Measurements from ENCODE around the gene NRCAM.

NRCAM gene

DNA sequence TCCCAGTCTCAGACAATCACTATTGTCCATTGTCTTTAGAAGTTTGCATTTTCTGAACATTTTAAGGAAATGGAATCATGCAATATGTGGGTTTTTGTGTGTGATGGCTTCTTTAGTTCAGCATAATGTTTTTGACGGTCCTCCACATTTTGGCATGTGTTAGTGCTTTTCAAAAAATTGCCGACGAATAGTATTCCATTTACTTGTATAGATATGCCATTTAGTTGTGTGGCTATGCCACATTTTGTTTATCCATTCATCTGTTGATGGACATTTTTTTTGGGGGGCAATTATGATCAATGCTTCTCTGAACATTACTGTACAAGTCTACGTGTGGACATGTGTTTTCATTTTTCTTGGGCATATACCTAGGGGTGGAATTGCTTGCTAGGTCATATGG is 314.1 kb downstream of the NRCAM start:
- H3K4me3 ChIP-seq (ENCODE audit: low read depth, low read length): no peak overlapping the region
- TF ChIP-seq, protein P1, sequence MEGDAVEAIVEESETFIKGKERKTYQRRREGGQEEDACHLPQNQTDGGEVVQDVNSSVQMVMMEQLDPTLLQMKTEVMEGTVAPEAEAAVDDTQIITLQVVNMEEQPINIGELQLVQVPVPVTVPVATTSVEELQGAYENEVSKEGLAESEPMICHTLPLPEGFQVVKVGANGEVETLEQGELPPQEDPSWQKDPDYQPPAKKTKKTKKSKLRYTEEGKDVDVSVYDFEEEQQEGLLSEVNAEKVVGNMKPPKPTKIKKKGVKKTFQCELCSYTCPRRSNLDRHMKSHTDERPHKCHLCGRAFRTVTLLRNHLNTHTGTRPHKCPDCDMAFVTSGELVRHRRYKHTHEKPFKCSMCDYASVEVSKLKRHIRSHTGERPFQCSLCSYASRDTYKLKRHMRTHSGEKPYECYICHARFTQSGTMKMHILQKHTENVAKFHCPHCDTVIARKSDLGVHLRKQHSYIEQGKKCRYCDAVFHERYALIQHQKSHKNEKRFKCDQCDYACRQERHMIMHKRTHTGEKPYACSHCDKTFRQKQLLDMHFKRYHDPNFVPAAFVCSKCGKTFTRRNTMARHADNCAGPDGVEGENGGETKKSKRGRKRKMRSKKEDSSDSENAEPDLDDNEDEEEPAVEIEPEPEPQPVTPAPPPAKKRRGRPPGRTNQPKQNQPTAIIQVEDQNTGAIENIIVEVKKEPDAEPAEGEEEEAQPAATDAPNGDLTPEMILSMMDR (conservative IDR thresholded peaks at IDR 0.05; ENCODE audit: low read depth, low read length): no peak
- DNase-seq (ENCODE audit: low read depth): no peak

DNA sequence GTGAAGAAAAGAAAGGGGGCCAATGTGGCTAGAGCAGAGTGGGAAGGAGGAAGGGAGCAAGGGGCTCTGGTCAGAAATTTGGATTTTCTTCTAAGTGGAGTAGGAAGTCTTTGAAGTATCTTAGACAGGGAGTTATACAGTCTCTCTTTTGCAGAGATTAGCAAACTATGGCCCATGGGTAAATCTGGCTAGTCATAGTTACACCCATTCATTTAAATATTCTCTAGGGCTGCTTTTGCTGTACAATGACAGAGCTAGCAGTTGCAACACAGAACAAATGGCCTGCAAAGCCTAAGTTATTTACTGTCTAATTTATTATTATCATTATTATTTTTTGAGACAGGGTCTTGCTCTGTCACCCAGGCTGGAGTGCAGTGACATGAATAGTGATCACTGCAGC is 315.6 kb downstream of the NRCAM start:
- no peak for DNase-seq (ENCODE audit: low read depth)
- no peak overlapping the region for H3K4me3 ChIP-seq (ENCODE audit: low read depth, low read length)
- TF ChIP-seq, protein P1 (conservative IDR thresholded peaks at IDR 0.05; ENCODE audit: low read depth, low read length): no peak

DNA sequence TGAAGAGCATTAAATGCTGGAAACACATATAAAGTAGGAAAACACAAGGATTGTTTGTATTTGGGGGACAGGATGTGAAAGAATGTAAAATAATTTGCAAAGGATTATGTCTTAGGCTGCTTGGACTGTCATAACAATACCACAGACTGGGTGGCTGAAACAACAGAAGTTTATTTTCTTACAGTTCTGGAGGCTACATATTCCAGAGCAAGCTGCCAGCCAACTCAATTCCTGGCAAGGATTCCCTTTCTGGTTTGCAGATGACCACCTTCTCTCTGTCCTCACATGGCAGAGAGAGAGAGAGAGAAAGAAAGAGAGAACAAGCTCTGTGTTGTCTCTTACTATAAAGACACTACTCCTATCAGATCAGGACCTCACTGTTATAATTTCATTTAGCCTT is 317.3 kb downstream of the NRCAM start:
- TF ChIP-seq, protein P1 (conservative IDR thresholded peaks at IDR 0.05; ENCODE audit: low read depth, low read length): no peak
- DNase-seq (ENCODE audit: low read depth): no peak
- no peak overlapping the region for H3K4me3 ChIP-seq (ENCODE audit: low read depth, low read length)

DNA sequence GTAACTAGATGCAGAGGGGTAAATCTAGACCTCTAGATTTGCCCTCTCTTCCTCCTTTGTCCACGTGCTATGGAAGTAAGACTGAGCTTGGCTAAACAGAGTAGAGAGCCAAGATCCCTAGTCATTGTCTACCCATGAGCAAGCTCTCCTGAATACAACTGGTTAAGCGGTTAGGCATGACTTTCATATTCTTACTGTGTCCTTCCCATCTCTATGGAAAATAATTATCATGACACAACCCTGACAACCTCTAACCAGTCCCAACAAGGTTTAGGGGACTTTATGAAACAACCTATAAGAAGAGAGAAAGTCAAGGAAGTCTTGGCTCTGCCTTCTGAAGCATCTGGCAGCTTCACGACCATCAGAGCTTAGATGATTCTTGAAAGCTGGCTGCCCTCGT is 318.2 kb downstream of the NRCAM start:
- TF ChIP-seq, protein P1 (conservative IDR thresholded peaks at IDR 0.05; ENCODE audit: low read depth, low read length): no peak
- DNase-seq (ENCODE audit: low read depth): no peak
- H3K4me3 ChIP-seq (ENCODE audit: low read depth, low read length): no peak overlapping the region

DNA sequence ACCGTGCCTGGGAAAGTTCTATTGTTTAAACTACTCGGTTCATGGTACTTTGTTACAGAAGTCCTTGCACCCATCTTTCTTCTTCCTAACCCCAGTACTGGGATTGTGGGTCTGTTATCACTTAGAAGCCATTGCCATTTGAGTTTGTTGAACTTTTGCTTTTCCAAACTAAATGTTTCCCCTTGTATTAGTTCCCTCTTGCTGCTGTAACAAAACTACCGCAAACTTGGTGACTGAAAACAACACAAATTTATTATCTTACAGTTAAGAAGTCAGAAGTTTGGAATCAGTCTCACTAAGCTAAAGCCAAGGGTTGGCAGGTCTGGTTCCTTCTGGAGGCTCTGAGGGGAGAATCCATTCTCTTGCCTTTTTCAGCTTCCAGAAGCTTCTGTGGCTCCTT is 319.2 kb downstream of the NRCAM start:
- no peak overlapping the region for H3K4me3 ChIP-seq (ENCODE audit: low read depth, low read length)
- no peak for DNase-seq (ENCODE audit: low read depth)
- TF ChIP-seq, protein P1 (conservative IDR thresholded peaks at IDR 0.05; ENCODE audit: low read depth, low read length): no peak

DNA sequence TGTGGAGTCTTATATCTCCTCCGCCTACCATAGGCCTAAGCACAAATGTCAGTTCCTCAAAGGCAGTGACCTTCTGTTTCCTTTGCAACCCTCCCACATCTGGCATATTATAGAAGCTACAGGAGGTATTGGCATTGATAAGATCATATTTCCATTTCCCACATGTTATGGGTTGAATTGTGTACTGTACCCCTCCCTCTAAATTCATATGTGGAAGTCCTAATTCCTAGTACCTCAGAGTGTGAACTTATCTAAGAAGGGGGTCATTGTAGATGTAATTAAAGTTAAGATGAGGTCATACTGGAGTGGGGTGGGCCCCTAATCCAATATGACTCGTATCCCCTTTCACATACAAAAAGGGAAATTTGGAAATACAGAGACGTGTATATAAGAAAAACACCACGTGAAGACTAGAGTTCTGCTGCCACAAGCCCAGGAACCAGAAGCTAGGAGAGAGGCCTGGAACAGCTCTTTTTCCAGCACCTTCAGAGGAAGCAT is 320.0 kb downstream of the NRCAM start:
- no peak overlapping the region for H3K4me3 ChIP-seq (ENCODE audit: low read depth, low read length)
- TF ChIP-seq, protein P1 (conservative IDR thresholded peaks at IDR 0.05; ENCODE audit: low read depth, low read length): no peak
- no peak for DNase-seq (ENCODE audit: low read depth)

DNA sequence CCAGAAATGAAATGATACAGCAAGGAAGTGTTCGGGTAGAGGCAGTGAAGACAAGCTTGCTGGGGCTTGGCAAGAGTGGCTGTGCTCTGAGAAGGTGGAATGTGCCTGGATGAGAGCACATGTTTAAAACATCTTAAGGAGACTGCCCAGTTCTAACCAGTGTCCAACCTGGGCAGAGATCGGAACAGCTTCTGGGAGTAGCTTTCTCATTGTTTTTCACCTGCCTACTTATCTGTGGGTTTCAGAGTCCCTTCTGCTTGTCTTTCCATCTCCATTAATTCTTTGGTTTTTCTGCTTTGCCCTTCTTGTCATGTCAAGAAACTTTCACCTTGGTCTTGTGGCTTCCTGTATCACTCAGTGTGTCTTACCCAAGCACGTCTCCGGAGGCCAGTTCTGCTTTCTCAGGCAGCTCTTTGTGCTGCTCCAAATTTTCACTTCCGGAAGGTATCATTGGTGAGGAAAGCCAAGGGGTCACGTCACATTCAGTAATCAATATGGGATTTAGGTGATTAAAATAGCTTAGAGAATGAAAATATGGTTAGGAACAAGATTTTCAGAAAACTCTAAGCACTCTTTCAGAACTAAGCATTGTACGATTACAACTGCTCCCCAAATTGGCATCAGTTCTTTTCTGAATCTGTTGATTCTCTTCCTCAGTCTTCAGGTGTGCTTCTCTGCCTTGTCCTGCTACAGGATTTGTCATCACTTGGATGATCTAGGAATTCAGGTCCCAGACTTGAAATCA is 320.6 kb downstream of the NRCAM start:
- TF ChIP-seq, protein P1 (conservative IDR thresholded peaks at IDR 0.05; ENCODE audit: low read depth, low read length): no peak
- no peak for DNase-seq (ENCODE audit: low read depth)
- H3K4me3 ChIP-seq (ENCODE audit: low read depth, low read length): no peak overlapping the region
